PC-3 (cell line): ENCODE measurements around the gene APCDD1L. TPM values are rescaled to one million over a fixed set of nuclear protein-coding genes. Genes with fewer than 3 reads are reported as not detected.
"Not testable (repeated sequence)": the region's sequence is repeated elsewhere in the genome, so short reads cannot be mapped to it uniquely, and the experiment has no call there.

ENCODE experiments used
- ATAC-seq: fragments of 200-7000 bp; cut with Tn5 transposase; 2 replicates; pipeline ENCODE4 v1.9.1; 2020; ENCODE audit warnings: mild to moderate bottlenecking, moderate library complexity
- BruUV-seq: library from RNA; stranded (reverse); fragments of 400-500 nt; replicated peaks from 2 replicates; lab custom pipeline; 2021; lab: Mats Ljungman, UMichigan
- CTCF ChIA-PET: fragments of 300-600 bp; sonication (Branson Sonifier 250); formaldehyde crosslinking; loops from one replicate; lab custom pipeline; 2022; ENCODE audit warnings: antibody characterized with exemption; lab: Charles Lee
- POLR2A ChIA-PET: fragments of 300-600 bp; sonication (Branson Sonifier 250); formaldehyde crosslinking; loops from one replicate; lab custom pipeline; 2022; ENCODE audit warnings: antibody characterized with exemption; ENCODE audit not compliant: unreplicated experiment; lab: Charles Lee
- DNase-seq: peaks from one replicate; pipeline ENCODE4 v3.0.0-alpha.2; 2015
- H2AFZ ChIP-seq: fragments of 300-600 bp; sonication (generic); 2 replicates; pipeline ENCODE4 v1.6.0; 2016; ENCODE audit warnings: antibody characterized with exemption, low read length
- H3F3A ChIP-seq: fragments of 300-600 bp; sonication (generic); one replicate; pipeline ENCODE4 v1.6.0; 2017; ENCODE audit warnings: antibody characterized with exemption, low read length, control low read depth, mild to moderate bottlenecking; ENCODE audit not compliant: unreplicated experiment
- H3K27ac ChIP-seq: fragments of 300-600 bp; sonication (generic); 2 replicates; pipeline ENCODE4 v1.5.1; 2016; ENCODE audit warnings: mild to moderate bottlenecking, low read length
- H3K27me3 ChIP-seq: fragments of 300-600 bp; sonication (generic); 2 replicates; pipeline ENCODE4 v1.6.1; 2016; ENCODE audit warnings: low read length, mixed read lengths
- H3K36me3 ChIP-seq: fragments of 300-600 bp; sonication (generic); 2 replicates; pipeline ENCODE4 v1.6.1; 2016; ENCODE audit warnings: low read depth, mixed run types, low read length, mixed read lengths
- H3K4me1 ChIP-seq: fragments of 300-600 bp; sonication (generic); 2 replicates; pipeline ENCODE4 v1.5.1; 2016; ENCODE audit warnings: low read length; ENCODE audit not compliant: insufficient read depth
- H3K4me2 ChIP-seq: fragments of 300-600 bp; sonication (generic); 2 replicates; pipeline ENCODE4 v1.6.0; 2016; ENCODE audit warnings: low read length
- H3K4me3 ChIP-seq: fragments of 300-600 bp; sonication (generic); 2 replicates; pipeline ENCODE4 v1.5.1; 2016; ENCODE audit warnings: mild to moderate bottlenecking, low read length, mixed read lengths
- H3K79me2 ChIP-seq: fragments of 300-600 bp; sonication (generic); 2 replicates; pipeline ENCODE4 v1.6.1; 2017; ENCODE audit warnings: low read length, mixed read lengths
- H3K9ac ChIP-seq: fragments of 300-600 bp; sonication (generic); 2 replicates; pipeline ENCODE4 v1.6.0; 2016; ENCODE audit warnings: mild to moderate bottlenecking, low read length
- H3K9me2 ChIP-seq: fragments of 300-600 bp; sonication (generic); replicated peaks from 2 replicates; pipeline ENCODE4 v1.6.1; 2016; ENCODE audit warnings: mixed run types, low read length, mixed read lengths
- H3K9me3 ChIP-seq: fragments of 300-600 bp; sonication (generic); 2 replicates; pipeline ENCODE4 v1.6.1; 2016; ENCODE audit warnings: low read length, mixed read lengths
- H4K20me1 ChIP-seq: fragments of 300-600 bp; sonication (generic); 2 replicates; pipeline ENCODE4 v1.6.1; 2016; ENCODE audit warnings: low read length, mixed read lengths
- CTCF ChIP-seq: fragments of 300-600 bp; sonication (generic); conservative IDR thresholded peaks from 2 replicates; pipeline ENCODE4 v1.5.1; 2017; ENCODE audit warnings: antibody characterized with exemption, low read depth, mild to moderate bottlenecking, low read length
- EZH2 ChIP-seq: fragments of 300-600 bp; sonication (generic); IDR thresholded peaks from one replicate; pipeline ENCODE4 v1.6.1; 2017; ENCODE audit warnings: antibody characterized with exemption, mild to moderate bottlenecking, low read length; ENCODE audit not compliant: unreplicated experiment
- EZH2phosphoT487 ChIP-seq: fragments of 300-600 bp; sonication (generic); IDR thresholded peaks from 2 replicates; pipeline ENCODE4 v1.6.1; 2018; ENCODE audit warnings: mild to moderate bottlenecking, antibody characterized with exemption, low read length, borderline replicate concordance
- intact Hi-C: fragments of 100-400 bp; cut with micrococcal nuclease; formaldehyde crosslinking; loops from 2 replicates; pipeline ENCODE4 v1.9.0; 2023
- total RNA-seq: library from RNA; depleted of rRNA; stranded (reverse); fragments of >200 nt; gene quantifications from 2 replicates; pipeline ENCODE4 v1.2.3, GENCODE V29; 2014

Gene APCDD1L
- total RNA-seq, 1 experiment from 2014 or later: 2.0 TPM

GRCh38 chr20:58508762-58509395, 6.3 kb downstream of the APCDD1L start:
- Histone ChIP-seq H3K4me2 (no peak overlapping the region), H2AFZ (no peak overlapping the region), H3K9me2 (no peaks in the 10 kb centered on the region), H3F3A (no peaks in the 10 kb centered on the region), H3K36me3 (peaks cover 2% of the 10 kb centered on the region; the same call in 1 of the 2 replicates), H3K79me2 (peaks cover 5% of the 10 kb centered on the region; the same call in 1 of the 2 replicates), H3K4me1 (no peaks in the 10 kb centered on the region), H3K27ac (no peak overlapping the region), H3K9me3 (peaks cover 13% of the 10 kb centered on the region), H3K4me3 (no peak overlapping the region), H4K20me1 (no peaks in the 10 kb centered on the region), H3K27me3 (no peaks in the 10 kb centered on the region), H3K9ac (no peak overlapping the region)
- ChIA-PET CTCF (no interaction called here), POLR2A (no interaction called here)
- intact Hi-C loops: no loop called here
- TF ChIP-seq CTCF (no peak), EZH2phosphoT487 (no peak), EZH2 (no peak)
- BruUV-seq: no TSS peak
- ATAC-seq: no peak
- DNase-seq: no peak

GRCh38 chr20:58506999-58507398, 8.2 kb downstream of the APCDD1L start:
- POLR2A ChIA-PET, H3K27ac ChIP-seq, H3K4me3 ChIP-seq, H3K36me3 ChIP-seq, H3K9me2 ChIP-seq, H3F3A ChIP-seq, H3K4me2 ChIP-seq, CTCF ChIA-PET, ATAC-seq, H3K9ac ChIP-seq, DNase-seq, BruUV-seq, H3K79me2 ChIP-seq, intact Hi-C loops, H4K20me1 ChIP-seq, H2AFZ ChIP-seq, H3K27me3 ChIP-seq, H3K4me1 ChIP-seq: not testable (repeated sequence)
- H3K9me3 ChIP-seq: peaks cover 13% of the 10 kb centered on the region

- H3K79me2 ChIP-seq: no peaks in the 10 kb centered on the region
- no TSS peak for BruUV-seq
- POLR2A ChIA-PET: no interaction called here
- ATAC-seq (no peak), DNase-seq (no peak)
- H3K4me3 ChIP-seq: no peak overlapping the region
- CTCF ChIA-PET: no interaction called here
- H3K9me2 ChIP-seq: no peaks in the 10 kb centered on the region
- no peaks in the 10 kb centered on the region for H3F3A ChIP-seq
- H3K27me3 ChIP-seq: no peaks in the 10 kb centered on the region
- H4K20me1 ChIP-seq: no peaks in the 10 kb centered on the region
- no peak overlapping the region for H3K27ac ChIP-seq
- peaks cover 2% of the 10 kb centered on the region; the same call in 1 of the 2 replicates for H3K36me3 ChIP-seq
- intact Hi-C loops: no loop called here
- peaks cover 13% of the 10 kb centered on the region for H3K9me3 ChIP-seq
- H2AFZ ChIP-seq: no peak overlapping the region
- H3K4me2 ChIP-seq: no peak overlapping the region
- no peaks in the 10 kb centered on the region for H3K4me1 ChIP-seq
- TF ChIP-seq EZH2phosphoT487 (no peak), CTCF (no peak), EZH2 (no peak)
- H3K9ac ChIP-seq: no peak overlapping the region
These were observed 10.6 kb downstream of the APCDD1L start for GRCh38 chr20:58504566-58504965.
